SU-DHL-6 (cell line): ENCODE results near the gene BCO2.

ENCODE experiments used
- H2AFZ ChIP-seq: fragments of 200-600 bp; sonication (generic); 2 replicates; pipeline ENCODE4 v1.6.1; 2014; ENCODE audit warnings: low read depth, mild to moderate bottlenecking, moderate library complexity, mixed read lengths, antibody characterized with exemption, low read length; ENCODE audit not compliant: severe bottlenecking
- H3F3A ChIP-seq: fragments of 200-600 bp; shearing (Covaris generic); 2 replicates; pipeline ENCODE4 v1.6.0; 2016; ENCODE audit warnings: antibody characterized with exemption, mild to moderate bottlenecking; ENCODE audit not compliant: insufficient read depth
- H3K27ac ChIP-seq: fragments of 200-600 bp; sonication (generic); 2 replicates; pipeline ENCODE4 v1.5.1; 2016; ENCODE audit warnings: low read depth, mild to moderate bottlenecking, low read length, moderate library complexity, mixed read lengths
- H3K27me3 ChIP-seq: fragments of 200-600 bp; sonication (generic), shearing (Covaris generic); 2 replicates; pipeline ENCODE4 v1.6.0; 2014; ENCODE audit warnings: mild to moderate bottlenecking, low read length
- H3K36me3 ChIP-seq: fragments of 200-600 bp; sonication (generic); 2 replicates; pipeline ENCODE4 v1.6.1; 2014; ENCODE audit warnings: mild to moderate bottlenecking, low read length, mixed read lengths
- H3K4me2 ChIP-seq: fragments of 300-600, 200-600 bp; shearing (Covaris generic), sonication (generic); 2 replicates; pipeline ENCODE4 v1.6.0; 2014; ENCODE audit warnings: low read length, low read depth, mild to moderate bottlenecking; ENCODE audit not compliant: poor library complexity, severe bottlenecking
- H3K4me3 ChIP-seq: fragments of 200-600 bp; sonication (generic); 2 replicates; pipeline ENCODE4 v1.5.1; 2014; ENCODE audit warnings: antibody characterized with exemption, low read length, mild to moderate bottlenecking, mixed read lengths; ENCODE audit not compliant: insufficient read depth, poor library complexity, severe bottlenecking
- H3K79me2 ChIP-seq: fragments of 200-600 bp; sonication (generic); 2 replicates; pipeline ENCODE4 v1.6.1; 2014; ENCODE audit warnings: mild to moderate bottlenecking, low read length, moderate library complexity; ENCODE audit not compliant: insufficient read depth
- H3K9ac ChIP-seq: fragments of 200-600 bp; sonication (generic); 2 replicates; pipeline ENCODE4 v1.7.0; 2014; ENCODE audit warnings: mild to moderate bottlenecking, low read length
- H3K9me2 ChIP-seq: fragments of 200-600 bp; sonication (generic); replicated peaks from 2 replicates; pipeline ENCODE4 v1.6.1; 2014; ENCODE audit warnings: low read length; ENCODE audit not compliant: insufficient read depth
- H3K9me3 ChIP-seq: fragments of 200-600 bp; sonication (generic); 2 replicates; pipeline ENCODE4 v1.6.1; 2014; ENCODE audit warnings: low read length, mixed read lengths; ENCODE audit not compliant: insufficient read depth
- H4K20me1 ChIP-seq: fragments of 200-600 bp; sonication (generic); 2 replicates; pipeline ENCODE4 v1.6.1; 2014; ENCODE audit warnings: low read depth, mild to moderate bottlenecking, antibody characterized with exemption, low read length, moderate library complexity, mixed read lengths
- CTCF ChIP-seq: fragments of 200-600 bp; sonication (generic); IDR thresholded peaks from one replicate; pipeline ENCODE4 v1.5.1; 2017; ENCODE audit warnings: antibody characterized with exemption, mild to moderate bottlenecking, low read length, moderate library complexity; ENCODE audit not compliant: insufficient read depth, poor library complexity, severe bottlenecking
- EZH2phosphoT487 ChIP-seq: fragments of 200-600 bp; sonication (generic), shearing (Covaris generic); conservative IDR thresholded peaks from 2 replicates; pipeline ENCODE4 v1.6.1; 2018; ENCODE audit warnings: mild to moderate bottlenecking, antibody characterized with exemption, low read length, moderate library complexity, mixed read lengths

BCO2 gene

GRCh38 chr11:112223754-112224532 lies 48.6 kb downstream of the BCO2 start:
- Histone ChIP-seq H3K4me2 (no peak overlapping the region), H3K4me3 (no peak overlapping the region), H3K79me2 (peaks cover 23% of the 10 kb centered on the region), H3K27me3 (no peaks in the 10 kb centered on the region), H3F3A (no peaks in the 10 kb centered on the region), H3K36me3 (peaks cover 5% of the 10 kb centered on the region; the same call in 1 of the 2 replicates), H3K27ac (no peak overlapping the region), H3K9me2 (no peaks in the 10 kb centered on the region), H3K9ac (no peak overlapping the region), H3K9me3 (no peaks in the 10 kb centered on the region), H2AFZ (no peak overlapping the region), H4K20me1 (no peaks in the 10 kb centered on the region)
- TF ChIP-seq CTCF (no peak), EZH2phosphoT487 (no peak)

GRCh38 chr11:112225753-112226061 lies 50.4 kb downstream of the BCO2 start:
- Histone ChIP-seq H4K20me1 (no peaks in the 10 kb centered on the region), H3K36me3 (peaks cover 6% of the 10 kb centered on the region; the same call in 1 of the 2 replicates), H3K9me2 (no peaks in the 10 kb centered on the region), H3K4me2 (peak overlapping the region; percentile 100), H3K9me3 (no peaks in the 10 kb centered on the region), H3K27me3 (no peaks in the 10 kb centered on the region), H3K4me3 (peak overlapping the region; percentile 94), H2AFZ (peak overlapping the region; percentile 85), H3K27ac (peak overlapping the region; percentile 78), H3K9ac (peak overlapping the region; percentile 89), H3K79me2 (peaks cover 25% of the 10 kb centered on the region), H3F3A (no peaks in the 10 kb centered on the region)
- no peak for TF ChIP-seq EZH2phosphoT487
- no peak for TF ChIP-seq CTCF

GRCh38 chr11:112226062-112226830 lies 50.9 kb downstream of the BCO2 start, which contains the start of gene PTS:
TSS of gene PTS (plus strand) at chr11:112226428. CDS start at chr11:112226444, 16 bp downstream.
- peak within 1 kb of the TSS; percentile 94 for H3K4me3 ChIP-seq
- peak within 1 kb of the TSS; percentile 100 for H3K4me2 ChIP-seq
- peaks cover 6% of the 10 kb centered on the region; the same call in 1 of the 2 replicates for H3K36me3 ChIP-seq
- no peak for TF ChIP-seq CTCF
- TF ChIP-seq EZH2phosphoT487, result no peak
- H3K27ac ChIP-seq, result peak within 1 kb of the TSS; percentile 78
- no peaks in the 10 kb centered on the region for H3F3A ChIP-seq
- H3K9me2 ChIP-seq, result no peaks in the 10 kb centered on the region
- H3K79me2 ChIP-seq, result peaks cover 25% of the 10 kb centered on the region
- H2AFZ ChIP-seq, result peak within 1 kb of the TSS; percentile 85
- no peaks in the 10 kb centered on the region for H3K27me3 ChIP-seq
- peak within 1 kb of the TSS; percentile 89 for H3K9ac ChIP-seq
- H4K20me1 ChIP-seq, result no peaks in the 10 kb centered on the region
- no peaks in the 10 kb centered on the region for H3K9me3 ChIP-seq
